CD4-positive, alpha-beta T cell treated with Interleukin-15 for 1 hour (primary cell): Measurements from ENCODE around the gene ACAT2.
"Not testable (repeated sequence)": the region's sequence is repeated elsewhere in the genome, so short reads cannot be mapped to it uniquely, and the experiment has no call there.

ENCODE experiments used
- DNase-seq: peaks from one replicate; pipeline ENCODE4 v3.0.0-alpha.2; 2020

ACAT2 gene

GRCh38 chr6:159777240-159777904 is 15.5 kb downstream of the ACAT2 start:
- DNase-seq, result no peak

DNA sequence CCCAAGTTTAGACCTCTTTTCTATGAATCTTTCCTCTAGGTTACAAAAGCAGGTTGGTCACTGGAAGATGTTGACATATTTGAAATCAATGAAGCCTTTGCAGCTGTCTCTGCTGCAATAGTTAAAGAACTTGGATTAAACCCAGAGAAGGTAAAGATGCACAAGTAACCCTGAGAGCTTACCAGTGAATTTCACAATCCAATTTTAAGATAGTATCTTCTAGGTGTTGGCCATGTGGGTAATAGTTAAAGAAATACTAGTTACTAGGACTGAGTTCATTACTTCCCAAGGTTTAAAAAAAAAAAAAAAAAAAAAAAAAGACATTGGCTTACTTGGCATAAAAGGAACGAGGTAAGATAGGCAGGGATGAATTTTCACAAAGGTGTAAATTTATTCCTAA is 16.3 kb downstream of the ACAT2 start:
- no peak for DNase-seq

DNA sequence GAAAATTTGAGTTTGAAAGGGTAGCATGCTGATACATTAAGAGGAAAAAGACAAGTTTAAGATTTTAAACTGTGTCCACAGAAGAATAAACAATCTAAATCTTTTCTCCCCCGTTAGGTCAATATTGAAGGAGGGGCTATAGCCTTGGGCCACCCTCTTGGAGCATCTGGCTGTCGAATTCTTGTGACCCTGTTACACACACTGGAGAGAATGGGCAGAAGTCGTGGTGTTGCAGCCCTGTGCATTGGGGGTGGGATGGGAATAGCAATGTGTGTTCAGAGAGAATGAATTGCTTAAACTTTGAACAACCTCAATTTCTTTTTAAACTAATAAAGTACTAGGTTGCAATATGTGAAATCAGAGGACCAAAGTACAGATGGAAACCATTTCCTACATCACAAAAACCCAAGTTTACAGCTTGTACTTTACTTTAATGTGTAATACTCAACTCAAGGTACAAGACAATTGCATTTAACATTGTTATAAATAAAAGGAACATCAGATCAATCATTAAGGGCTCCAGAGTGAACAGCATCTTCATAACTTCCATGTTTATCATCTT is 16.8 kb downstream of the ACAT2 start:
- no peak for DNase-seq

- no peak for DNase-seq
Measured at GRCh38 chr6:159788276-159788675, 26.4 kb downstream of the ACAT2 start.

- DNase-seq, result no peak
Measured at GRCh38 chr6:159788753-159789376, 27.0 kb downstream of the ACAT2 start.

GRCh38 chr6:159789377-159790148 is 27.7 kb downstream of the ACAT2 start, which contains the start of gene TCP1:
TSS of gene TCP1 (minus strand) at chr6:159789602. CDS start at chr6:159789468, 134 bp downstream.
- peak; percentile 99 for DNase-seq

DNA sequence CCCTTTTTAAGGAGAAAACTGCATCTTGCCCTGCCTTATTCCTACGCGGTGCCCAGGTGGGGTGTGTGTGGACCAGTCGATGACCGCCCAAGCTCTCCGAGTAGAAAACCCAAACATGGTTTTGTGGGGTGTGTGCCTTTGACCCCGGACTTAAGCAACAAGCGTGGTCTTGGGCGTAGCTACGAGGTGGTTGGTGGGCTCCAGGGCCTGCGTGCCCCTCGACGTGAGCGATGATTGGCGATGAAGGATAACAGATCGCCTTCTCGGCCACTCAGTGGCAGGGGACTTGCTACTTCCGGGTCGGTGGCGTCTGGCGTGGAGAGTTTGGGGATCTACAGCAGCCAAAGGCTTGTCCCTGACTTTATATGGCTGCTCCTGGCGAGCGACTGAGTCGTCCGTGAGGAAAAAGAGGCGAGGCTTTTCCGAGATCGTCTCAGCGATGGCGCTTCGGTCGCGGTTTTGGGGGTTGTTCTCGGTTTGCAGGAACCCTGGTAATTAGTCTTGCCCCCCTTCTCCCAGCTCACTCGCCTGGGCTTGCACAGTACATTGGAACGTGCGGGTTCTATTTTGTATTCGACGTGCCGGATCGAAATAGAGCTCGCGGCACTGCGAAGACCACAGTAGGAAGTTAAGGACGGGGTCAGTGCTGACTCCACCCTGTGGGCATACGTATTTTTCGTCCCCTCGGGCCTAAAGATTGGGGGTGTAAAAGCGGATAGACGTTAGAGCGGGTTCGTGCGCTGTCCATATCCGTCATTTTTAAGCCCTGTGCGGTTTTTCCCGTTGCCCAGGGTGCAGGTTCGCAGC is 28.5 kb downstream of the ACAT2 start, which contains the start of gene MRPL18:
Gene MRPL18 (plus strand): TSS at position 319 of the 807 bp plus-strand sequence. CDS start 121 bp downstream, at position 440.
- DNase-seq, result peak; percentile 92

- DNase-seq, result no peak
Measured at GRCh38 chr6:159790956-159791598, 29.2 kb downstream of the ACAT2 start.

GRCh38 chr6:159794976-159795375 is 33.1 kb downstream of the ACAT2 start:
- DNase-seq, result not testable (repeated sequence)

DNA sequence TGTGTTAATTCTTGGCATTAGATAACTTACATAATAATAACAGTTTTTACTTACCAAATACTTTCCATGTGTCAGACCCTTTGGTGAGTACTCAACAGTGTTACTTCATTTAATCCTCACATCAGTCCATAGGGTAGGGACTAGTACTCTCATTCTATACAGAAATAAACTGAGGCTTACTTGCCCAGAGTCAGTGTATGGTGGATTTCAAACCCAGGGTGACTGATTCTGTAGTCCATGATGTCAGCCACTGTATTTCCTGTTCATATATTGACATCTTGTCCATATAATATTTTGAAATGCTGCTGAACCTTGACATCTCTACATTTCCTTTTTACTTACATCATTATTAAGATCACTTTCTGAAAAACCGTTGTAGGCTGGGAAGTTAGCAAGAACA is 35.7 kb downstream of the ACAT2 start:
- DNase-seq, result no peak

GRCh38 chr6:159800141-159800865 is 38.5 kb downstream of the ACAT2 start, which contains the start of gene PNLDC1:
TSS of gene PNLDC1 (plus strand) at chr6:159800276. CDS start at chr6:159800308, 32 bp downstream.
- no peak for DNase-seq

DNA sequence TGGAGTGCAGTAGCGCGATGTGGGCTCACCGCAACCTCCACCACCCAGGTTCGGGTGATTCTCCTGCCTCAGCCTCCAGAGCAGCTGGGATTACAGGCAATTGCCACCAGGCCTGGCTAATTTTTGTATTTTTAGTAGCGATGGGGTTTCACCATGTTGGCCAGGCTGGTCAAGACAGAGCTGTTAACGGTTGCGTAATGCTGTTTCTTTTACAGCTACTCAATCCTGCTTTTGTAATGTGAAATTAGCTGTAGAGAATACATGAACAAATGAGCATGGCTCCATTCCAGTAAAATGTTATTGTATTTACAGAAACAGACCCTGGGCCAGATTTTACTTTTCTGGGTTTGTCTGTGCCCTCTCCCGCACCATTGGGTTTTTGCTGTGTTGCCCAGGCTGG is 40.1 kb downstream of the ACAT2 start:
- DNase-seq, result no peak

GRCh38 chr6:159804504-159804903 is 42.7 kb downstream of the ACAT2 start:
- DNase-seq, result no peak

DNA sequence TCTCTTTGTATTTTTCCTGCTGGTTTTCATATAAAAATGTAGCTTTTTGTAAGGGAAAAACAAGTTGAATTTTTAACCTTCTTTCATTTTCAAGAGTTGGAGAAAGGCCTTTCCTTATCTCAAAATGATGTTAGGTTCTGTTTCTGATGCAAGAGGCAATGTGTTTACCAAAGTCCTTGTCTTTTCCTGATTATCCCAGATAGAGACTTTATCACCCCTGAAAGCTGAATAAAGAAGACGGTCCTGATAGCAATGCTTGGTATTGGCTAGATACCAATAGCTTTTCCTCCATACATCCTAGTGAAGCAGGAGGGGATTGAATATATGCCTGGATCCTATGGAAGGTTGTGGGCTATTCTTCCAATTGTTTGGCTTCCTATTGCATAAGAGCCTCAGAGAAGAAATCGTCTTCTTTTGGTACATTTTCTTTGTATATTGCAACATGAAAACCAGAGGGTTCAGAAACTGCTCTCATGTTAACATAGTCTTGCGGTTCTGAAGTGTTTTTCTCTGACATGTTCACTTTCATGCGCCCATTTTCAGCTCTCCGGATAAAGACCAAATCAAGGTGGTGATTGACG is 43.7 kb downstream of the ACAT2 start:
- no peak for DNase-seq

GRCh38 chr6:159806021-159806458 is 44.2 kb downstream of the ACAT2 start:
- no peak for DNase-seq

DNA sequence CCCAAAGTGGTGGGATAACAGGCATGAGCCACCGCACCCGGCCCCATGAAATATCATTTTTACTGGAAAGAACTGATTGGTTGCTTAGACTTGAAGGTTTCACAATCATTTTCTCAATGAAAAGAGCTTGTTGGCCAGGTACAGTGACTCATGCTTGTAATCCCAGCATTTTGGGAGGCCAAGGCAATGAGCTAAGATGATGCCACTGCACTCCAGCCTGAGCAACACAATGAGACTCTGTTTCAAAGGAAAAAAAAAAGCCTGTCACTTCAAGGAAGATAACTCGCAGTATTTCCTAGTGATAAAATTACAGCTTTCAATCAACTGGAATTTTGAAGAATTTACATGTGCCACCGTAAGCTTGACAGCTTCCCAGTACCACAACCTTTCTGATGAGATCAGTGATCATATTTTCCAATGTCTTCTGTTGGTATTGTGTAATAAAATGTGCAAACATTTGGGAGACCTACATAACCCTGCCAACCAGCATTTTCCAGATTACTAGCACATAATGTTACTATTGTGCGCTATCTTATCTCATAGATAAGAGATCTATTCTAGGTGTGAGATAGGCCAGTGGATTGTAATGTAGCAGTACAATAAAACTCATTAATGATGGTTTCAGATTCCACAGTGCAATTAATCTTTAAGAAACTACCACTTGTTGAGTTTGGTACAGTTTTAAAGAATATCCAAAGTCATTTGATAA is 45.5 kb downstream of the ACAT2 start:
- DNase-seq, result no peak

DNA sequence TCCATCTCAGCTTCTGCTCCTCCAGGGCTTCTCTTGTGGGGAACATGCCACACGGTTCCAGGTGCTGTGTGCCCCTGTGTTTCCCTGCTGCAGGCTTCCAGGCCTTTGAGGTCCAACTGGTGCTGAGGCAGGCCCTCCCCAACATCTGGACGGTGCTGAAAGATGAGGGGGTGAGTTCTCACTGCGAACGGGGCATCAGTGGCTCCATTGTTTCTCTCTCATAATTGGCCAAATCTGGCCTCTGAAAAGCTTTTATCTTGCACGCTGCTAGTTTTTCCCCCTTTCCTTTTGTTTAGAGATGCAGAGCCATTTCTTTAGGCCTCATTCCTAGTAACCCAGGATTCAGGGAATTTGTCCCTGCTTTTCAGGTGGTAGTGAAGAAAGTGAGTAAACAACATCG is 46.8 kb downstream of the ACAT2 start:
- no peak for DNase-seq

- DNase-seq, result no peak
Measured at GRCh38 chr6:159809149-159809548, 47.3 kb downstream of the ACAT2 start.

GRCh38 chr6:159813781-159814180 is 51.9 kb downstream of the ACAT2 start:
- no peak for DNase-seq

DNA sequence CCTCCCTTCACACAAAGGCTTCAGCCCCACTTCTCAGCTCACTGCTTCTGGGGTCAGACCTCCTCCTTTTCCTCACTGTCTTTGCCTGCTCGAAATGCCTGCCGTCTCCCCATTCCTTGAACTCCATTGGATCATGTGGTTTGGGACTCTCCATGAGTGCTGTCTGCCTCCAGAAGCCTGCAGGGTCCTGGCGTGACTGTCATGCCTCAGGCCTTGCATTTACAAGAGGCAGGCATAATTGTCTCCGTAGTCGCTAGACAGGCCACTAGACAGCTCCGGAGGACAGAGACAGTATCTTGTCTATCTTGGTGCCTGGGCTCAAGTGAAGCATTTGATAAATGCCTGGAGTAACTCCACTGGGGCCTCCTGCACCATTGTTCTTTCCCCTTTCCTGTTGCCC is 53.6 kb downstream of the ACAT2 start:
- DNase-seq, result no peak
